GM20000 (cell line): ENCODE data around the gene EML6.

ENCODE experiments used
- DNase-seq: peaks from one replicate; pipeline ENCODE4 v3.0.0; 2012; ENCODE audit warnings: low spot score
- CTCF ChIP-seq: IDR thresholded peaks from 2 replicates; pipeline ENCODE4 v1.5.1; 2012; ENCODE audit warnings: mild to moderate bottlenecking, control low read depth; ENCODE audit errors: extremely low read depth, missing control alignments

The EML6 gene

DNA sequence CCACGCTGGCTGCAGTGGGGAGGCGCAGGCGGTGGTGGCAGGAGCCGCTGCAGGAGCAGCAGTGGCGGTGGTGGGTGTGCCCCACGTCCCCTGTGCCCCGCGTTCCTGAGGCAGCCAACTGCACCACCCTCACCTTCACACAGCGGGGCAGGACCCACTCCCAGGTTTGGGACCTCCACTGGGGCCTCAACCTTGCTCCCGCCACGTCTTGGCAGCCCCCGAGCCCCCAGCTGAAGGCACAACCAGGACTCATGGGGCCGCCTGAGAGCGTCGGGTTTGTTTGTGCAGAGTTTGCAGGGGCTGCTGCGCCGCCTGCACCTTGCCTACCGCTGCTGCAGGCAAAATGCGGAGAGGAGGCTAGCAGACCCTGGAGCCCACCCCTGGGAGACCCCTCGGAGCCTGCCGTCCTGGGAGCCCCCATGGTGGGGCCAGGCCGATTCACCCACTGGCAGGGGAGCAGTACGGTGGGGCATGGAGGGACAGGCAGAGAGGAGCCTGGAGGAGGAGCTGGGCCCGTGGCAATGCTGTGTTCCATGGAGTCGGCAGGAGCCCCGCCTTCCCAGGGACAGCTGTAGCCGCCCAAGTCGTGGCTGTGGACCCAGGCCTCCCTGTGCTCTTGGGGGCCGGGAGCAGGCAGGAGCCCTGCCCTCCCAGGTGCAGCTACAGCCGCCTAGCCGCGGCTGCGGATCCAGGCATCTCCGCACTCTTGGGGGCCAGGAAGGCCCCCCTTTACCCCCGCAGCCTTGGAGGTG, 14.7 kb upstream of the EML6 start:
- TF ChIP-seq CTCF = no peak
- no peak for DNase-seq

DNA sequence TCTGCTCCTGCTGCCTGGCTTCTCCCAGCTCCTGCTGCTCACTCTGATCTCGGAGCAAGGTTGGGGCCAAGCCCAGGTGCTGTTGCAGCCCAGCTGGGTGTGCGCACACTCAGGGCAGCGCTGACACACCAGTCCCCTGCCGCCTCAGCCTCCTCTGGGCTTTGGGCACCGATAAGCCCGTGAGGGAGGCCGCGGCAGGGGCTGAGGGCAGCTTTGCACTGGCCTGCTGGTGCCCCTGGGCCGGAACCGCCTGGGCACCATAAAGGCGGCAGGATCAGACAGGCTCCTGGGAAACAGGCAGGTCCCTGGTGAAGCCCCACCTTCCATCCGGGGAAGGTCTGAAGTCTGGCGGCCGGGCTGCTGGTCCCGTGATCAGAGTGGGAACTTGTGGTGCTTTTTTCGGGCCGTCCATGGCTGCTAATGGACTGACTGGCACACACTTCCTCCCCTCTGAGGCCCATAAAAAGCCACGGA, 14.1 kb upstream of the EML6 start:
- no peak for DNase-seq
- no peak for TF ChIP-seq CTCF

DNA sequence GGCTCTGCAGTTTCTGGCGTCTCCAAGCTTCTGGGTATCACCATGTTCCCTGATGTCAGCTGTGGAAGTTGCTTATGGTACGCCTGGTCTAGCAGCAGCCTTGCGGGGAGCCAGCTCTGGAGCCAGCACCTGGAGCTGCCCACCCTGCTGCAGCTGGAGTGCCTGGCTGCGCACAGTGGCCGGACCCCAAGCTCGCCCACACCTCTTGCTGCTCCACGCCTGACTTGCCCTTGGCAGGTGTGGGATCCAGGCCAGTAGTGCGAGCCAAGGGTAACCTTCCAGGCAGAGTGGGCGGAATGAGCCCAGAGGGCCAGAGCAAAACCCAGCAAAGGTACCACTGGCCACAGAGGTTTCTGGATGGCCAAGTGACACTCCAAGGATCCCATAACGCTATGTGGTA, 13.2 kb upstream of the EML6 start:
- TF ChIP-seq CTCF = no peak
- DNase-seq = no peak

DNA sequence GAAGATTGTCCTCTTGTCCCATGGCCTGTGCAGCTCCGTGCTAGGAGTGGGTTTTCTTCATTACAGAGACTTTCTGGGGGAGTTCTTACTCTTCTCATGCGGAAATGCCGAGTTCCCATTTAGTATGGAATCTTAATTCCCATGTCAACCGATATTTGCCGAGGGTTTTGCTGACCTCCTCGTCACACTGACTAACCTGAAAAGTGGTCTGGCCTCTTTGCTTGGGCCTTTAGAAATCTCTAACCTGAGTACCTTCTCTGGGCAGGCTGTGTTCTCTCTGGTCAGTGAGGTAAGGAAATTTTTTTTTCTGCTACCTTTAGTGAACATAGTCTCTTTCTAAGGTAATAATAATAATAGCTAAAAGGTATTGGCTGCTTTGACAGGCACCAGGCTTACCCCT, 10.9 kb upstream of the EML6 start:
- DNase-seq = no peak
- TF ChIP-seq CTCF = no peak

- TF ChIP-seq CTCF = no peak
- no peak for DNase-seq
Measured at GRCh38 chr2:54714996-54715395, 8.5 kb upstream of the EML6 start.

- TF ChIP-seq CTCF = no peak
- DNase-seq = no peak
Measured at GRCh38 chr2:54716375-54716774, 7.1 kb upstream of the EML6 start.

GRCh38 chr2:54720563-54720962, 2.9 kb upstream of the EML6 start:
- no peak for TF ChIP-seq CTCF
- DNase-seq = no peak
